ENCODE data around the gene CXCL13. TPM values are rescaled to one million over a fixed set of nuclear protein-coding genes. Genes with fewer than 3 reads are reported as not detected.
A peak's percentile ranks its signal among the peaks of the same experiment; 100 is the strongest.
"Not testable (repeated sequence)": the region's sequence is repeated elsewhere in the genome, so short reads cannot be mapped to it uniquely, and the experiment has no call there.

CXCL13 gene, protein sequence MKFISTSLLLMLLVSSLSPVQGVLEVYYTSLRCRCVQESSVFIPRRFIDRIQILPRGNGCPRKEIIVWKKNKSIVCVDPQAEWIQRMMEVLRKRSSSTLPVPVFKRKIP
- 1 to 10 TPM in 3 of 4 donors, not detected in 1; 1.2 to 1.9 (median 1.3) TPM for total RNA-seq

DNA sequence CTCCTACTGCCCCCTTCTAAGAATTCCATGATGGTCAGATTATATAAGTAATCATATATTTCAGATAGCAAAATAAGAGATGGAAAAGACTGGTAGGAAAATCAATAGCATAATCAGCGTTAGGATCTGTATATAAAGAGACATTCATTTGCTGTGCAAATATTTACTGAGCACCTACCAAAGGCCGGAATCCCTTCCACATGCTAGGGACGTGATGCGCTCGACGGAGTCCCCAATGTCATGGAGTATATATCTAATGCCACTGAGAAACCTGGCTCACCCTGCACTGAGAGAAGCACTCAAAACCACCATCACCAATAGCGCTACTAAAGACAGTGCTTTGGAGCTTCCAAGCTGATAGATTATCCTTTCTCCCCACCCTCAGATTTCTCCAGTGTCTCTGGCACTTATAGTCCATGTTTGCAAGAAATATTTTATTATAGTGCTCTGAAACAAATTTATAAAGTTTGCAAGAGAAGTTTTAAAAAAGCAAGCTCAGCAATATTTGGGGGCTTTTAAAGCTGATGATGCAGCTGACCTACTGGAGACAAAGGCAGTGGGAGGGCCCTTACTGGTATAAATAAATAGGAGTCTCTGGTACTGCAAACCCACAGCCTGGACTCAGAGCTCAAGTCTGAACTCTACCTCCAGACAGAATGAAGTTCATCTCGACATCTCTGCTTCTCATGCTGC is at the start of gene CXCL13:
Gene CXCL13, plus strand, starts transcription at position 611 of the 693 bp plus-strand sequence. Its CDS starts 46 bp downstream, at position 657.
- H3K9me3 ChIP-seq = no peaks in the 10 kb centered on the region
- TF ChIP-seq, protein P1, sequence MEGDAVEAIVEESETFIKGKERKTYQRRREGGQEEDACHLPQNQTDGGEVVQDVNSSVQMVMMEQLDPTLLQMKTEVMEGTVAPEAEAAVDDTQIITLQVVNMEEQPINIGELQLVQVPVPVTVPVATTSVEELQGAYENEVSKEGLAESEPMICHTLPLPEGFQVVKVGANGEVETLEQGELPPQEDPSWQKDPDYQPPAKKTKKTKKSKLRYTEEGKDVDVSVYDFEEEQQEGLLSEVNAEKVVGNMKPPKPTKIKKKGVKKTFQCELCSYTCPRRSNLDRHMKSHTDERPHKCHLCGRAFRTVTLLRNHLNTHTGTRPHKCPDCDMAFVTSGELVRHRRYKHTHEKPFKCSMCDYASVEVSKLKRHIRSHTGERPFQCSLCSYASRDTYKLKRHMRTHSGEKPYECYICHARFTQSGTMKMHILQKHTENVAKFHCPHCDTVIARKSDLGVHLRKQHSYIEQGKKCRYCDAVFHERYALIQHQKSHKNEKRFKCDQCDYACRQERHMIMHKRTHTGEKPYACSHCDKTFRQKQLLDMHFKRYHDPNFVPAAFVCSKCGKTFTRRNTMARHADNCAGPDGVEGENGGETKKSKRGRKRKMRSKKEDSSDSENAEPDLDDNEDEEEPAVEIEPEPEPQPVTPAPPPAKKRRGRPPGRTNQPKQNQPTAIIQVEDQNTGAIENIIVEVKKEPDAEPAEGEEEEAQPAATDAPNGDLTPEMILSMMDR (IDR thresholded peaks at IDR 0.05) = no peak
- TF ChIP-seq POLR2AphosphoS5 (IDR thresholded peaks at IDR 0.05) (no peak), EP300 (IDR thresholded peaks at IDR 0.05) (no peak), POLR2A (IDR thresholded peaks at IDR 0.05) (no peak)
- DNase-seq (ENCODE audit: low spot score in 2 of 2) = no peak
- no peaks in the 10 kb centered on the region for H3K36me3 ChIP-seq
- peaks cover 5% of the 10 kb centered on the region for H3K4me1 ChIP-seq
- H3K27ac ChIP-seq = no peak within 1 kb of the TSS
- WGBS = 90% methylated on average over 8 of the region's 8 CpGs
- no peak within 1 kb of the TSS for H3K4me3 ChIP-seq
- H3K27me3 ChIP-seq = no peaks in the 10 kb centered on the region

DNA sequence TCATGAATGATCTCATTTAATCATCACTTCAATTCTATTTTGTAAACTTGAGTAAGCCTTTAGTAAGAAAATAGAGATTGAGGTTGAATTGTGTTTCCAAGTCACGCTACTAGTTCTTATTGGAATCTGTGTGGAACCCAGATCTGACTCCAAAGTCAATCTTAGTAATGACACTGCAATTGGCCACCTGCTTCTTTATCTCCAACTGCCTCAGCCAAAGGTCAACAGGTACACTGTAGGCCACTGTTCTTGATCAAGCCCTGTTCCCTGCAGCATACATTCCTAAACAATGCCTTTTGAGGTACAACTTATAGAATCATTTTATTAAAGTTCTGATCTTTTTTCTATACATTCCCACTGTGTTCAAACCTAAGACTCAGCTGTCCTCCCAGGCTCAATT is 45.5 kb upstream of the CXCL13 start:
- H3K4me1 ChIP-seq = peaks cover 4% of the 10 kb centered on the region
- H3K4me3 ChIP-seq = no peak overlapping the region
- no peaks in the 10 kb centered on the region for H3K36me3 ChIP-seq
- no peaks in the 10 kb centered on the region for H3K9me3 ChIP-seq
- TF ChIP-seq EP300 (IDR thresholded peaks at IDR 0.05) (no peak), POLR2A (IDR thresholded peaks at IDR 0.05) (no peak), POLR2AphosphoS5 (IDR thresholded peaks at IDR 0.05) (no peak)
- TF ChIP-seq, protein P1 (IDR thresholded peaks at IDR 0.05) = no peak
- WGBS = 85% methylated on average over 1 of the region's 1 CpG
- no peak overlapping the region for H3K27ac ChIP-seq
- no peak for DNase-seq (ENCODE audit: low spot score in 2 of 2)
- H3K27me3 ChIP-seq = no peaks in the 10 kb centered on the region

DNA sequence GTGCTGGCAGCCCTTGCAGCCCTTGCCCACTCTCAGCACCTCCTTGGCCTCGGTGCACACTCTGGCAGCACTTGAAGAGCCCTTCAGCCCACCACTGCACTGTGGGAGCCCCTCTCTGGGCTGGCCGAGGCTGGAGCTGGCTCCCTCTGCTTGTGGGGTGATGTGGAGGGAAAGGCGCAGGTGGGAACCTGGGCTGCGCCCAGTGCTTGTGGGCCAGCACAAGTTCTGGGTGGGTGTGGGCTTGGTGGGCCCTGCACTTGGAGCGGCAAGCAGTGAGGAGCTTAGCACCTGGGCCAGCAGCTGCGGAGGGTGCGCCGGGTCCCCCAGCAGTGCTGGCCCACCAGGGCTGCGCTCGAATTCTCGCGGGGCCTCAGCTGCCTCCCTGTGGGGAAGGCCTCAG is 43.9 kb upstream of the CXCL13 start:
- not testable (repeated sequence) for H3K9me3 ChIP-seq; H3K27me3 ChIP-seq; H3K4me1 ChIP-seq; H3K27ac ChIP-seq; H3K4me3 ChIP-seq; DNase-seq (ENCODE audit: low spot score in 2 of 2); H3K36me3 ChIP-seq
- WGBS = no CpG with 5 or more reads among the region's 12 CpGs

DNA sequence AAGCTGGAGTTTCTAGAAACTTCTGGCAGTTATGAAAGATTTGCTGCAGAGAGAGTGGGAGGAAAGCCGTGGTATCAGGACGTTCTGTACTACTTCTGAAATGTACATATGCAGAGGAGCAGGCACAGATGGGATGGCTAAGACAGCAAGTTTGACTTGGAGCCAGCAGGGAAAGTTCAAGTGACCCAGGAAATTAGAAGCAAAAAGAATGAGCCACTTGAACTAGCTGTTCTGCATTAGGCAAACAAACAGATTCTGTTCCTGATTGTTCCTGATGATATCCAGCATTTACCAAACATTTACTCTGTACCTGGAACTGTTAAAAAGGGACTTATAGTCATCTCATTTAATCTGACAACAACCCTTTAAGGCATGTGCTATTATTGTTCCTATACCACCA is 41.4 kb upstream of the CXCL13 start:
- H3K4me1 ChIP-seq = peaks cover 4% of the 10 kb centered on the region
- TF ChIP-seq EP300 (IDR thresholded peaks at IDR 0.05) (peak; percentile 72), POLR2AphosphoS5 (IDR thresholded peaks at IDR 0.05) (peak in 1 of 3 donors; percentile 69), POLR2A (IDR thresholded peaks at IDR 0.05) (no peak)
- TF ChIP-seq, protein P1 (IDR thresholded peaks at IDR 0.05) = no peak
- DNase-seq (ENCODE audit: low spot score in 2 of 2) = no peak
- H3K36me3 ChIP-seq = no peaks in the 10 kb centered on the region
- H3K27ac ChIP-seq = peak overlapping the region; percentile 71
- no peak overlapping the region for H3K4me3 ChIP-seq
- H3K27me3 ChIP-seq = no peaks in the 10 kb centered on the region
- WGBS = 39% methylated on average over 2 of the region's 2 CpGs
- H3K9me3 ChIP-seq = no peaks in the 10 kb centered on the region

DNA sequence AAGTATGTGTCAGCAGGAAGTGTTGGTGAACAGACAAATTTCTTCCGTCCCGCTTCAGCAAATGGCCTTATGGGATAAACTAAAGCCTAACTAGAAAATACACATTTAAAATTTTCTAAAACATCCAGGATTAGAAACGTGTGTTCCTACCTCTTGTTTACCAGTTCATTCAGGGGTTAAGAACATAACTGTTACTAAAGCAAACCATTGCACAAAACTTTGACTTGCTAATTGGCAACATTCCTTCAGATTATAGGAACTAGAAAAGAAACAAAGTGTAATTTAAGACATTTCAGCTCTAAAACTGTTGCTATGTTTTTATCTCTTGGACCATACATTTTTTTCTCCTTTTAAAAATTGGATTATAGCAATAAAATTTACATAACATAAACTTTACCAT is 39.5 kb upstream of the CXCL13 start:
- no peaks in the 10 kb centered on the region for H3K27me3 ChIP-seq
- 77% methylated on average over 3 of the region's 3 CpGs for WGBS
- no peak overlapping the region for H3K4me3 ChIP-seq
- no peaks in the 10 kb centered on the region for H3K36me3 ChIP-seq
- DNase-seq (ENCODE audit: low spot score in 2 of 2) = no peak
- no peak for TF ChIP-seq EP300 (IDR thresholded peaks at IDR 0.05)
- TF ChIP-seq, protein P1 (IDR thresholded peaks at IDR 0.05) = no peak
- TF ChIP-seq POLR2AphosphoS5 (IDR thresholded peaks at IDR 0.05) = no peak
- no peak for TF ChIP-seq POLR2A (IDR thresholded peaks at IDR 0.05)
- H3K9me3 ChIP-seq = no peaks in the 10 kb centered on the region
- peaks cover 4% of the 10 kb centered on the region for H3K4me1 ChIP-seq
- no peak overlapping the region for H3K27ac ChIP-seq
